Gastroesophageal sphincter (tissue), 4 donors: Measurements from ENCODE around the gene RAC2. TPM values are rescaled to one million over a fixed set of nuclear protein-coding genes. Genes with fewer than 3 reads are reported as not detected.

ENCODE experiments used
- ATAC-seq: fragments of 150-250 bp; one replicate; pipeline ENCODE4 v1.9.1; 2016; ENCODE audit warnings: mild to moderate bottlenecking, moderate library complexity
- H3K27ac ChIP-seq, 4 donors: fragments of 200-600 bp; sonication (generic) in 3 of 4; 1 replicate in 3 of 4; 2 replicates in 1 of 4; pipeline ENCODE4 v1.5.1; 2016 to 2019
- H3K27me3 ChIP-seq: fragments of 200-600 bp; sonication (generic); one replicate; pipeline ENCODE4 v1.5.1; 2019
- H3K36me3 ChIP-seq, 2 donors: fragments of 200-600 bp; sonication (generic); one replicate each; pipeline ENCODE4 v1.5.1; 2019; ENCODE audit warnings: control low read depth in 1 of 2
- H3K4me1 ChIP-seq, 3 donors: fragments of 200-600 bp; sonication (generic); 1 replicate in 2 of 3; 2 replicates in 1 of 3; pipeline ENCODE4 v1.5.1; 2016 to 2019; ENCODE audit warnings: control low read depth in 2 of 3
- H3K4me3 ChIP-seq, 2 donors: fragments of 200-600 bp; sonication (generic); one replicate each; pipeline ENCODE4 v1.5.1; 2019; ENCODE audit warnings: mild to moderate bottlenecking in 1 of 2, moderate library complexity in 1 of 2
- H3K9me3 ChIP-seq, 3 donors: fragments of 200-600 bp; sonication (generic); one replicate each; pipeline ENCODE4 v1.5.1; 2017 to 2019; ENCODE audit warnings: control low read depth in 2 of 3
- EP300 ChIP-seq: sonication (generic); formaldehyde crosslinking; IDR thresholded peaks from one replicate; pipeline ENCODE4 v1.6.1; 2017; ENCODE audit warnings: antibody characterized with exemption, mild to moderate bottlenecking
- POLR2A ChIP-seq, 2 donors: fragments of 450-650 bp; IDR thresholded peaks; one replicate each; pipeline ENCODE4 v1.6.1; 2017; ENCODE audit warnings: antibody characterized with exemption in 2 of 2, mild to moderate bottlenecking in 2 of 2, moderate library complexity in 1 of 2
- POLR2AphosphoS5 ChIP-seq: sonication (generic); formaldehyde crosslinking; IDR thresholded peaks from one replicate; pipeline ENCODE4 v1.6.1; 2017; ENCODE audit warnings: antibody characterized with exemption
- WGBS, 2 donors: methylation state at CpG; one replicate each; pipeline ENCODE4 v1.1.5; 2018; ENCODE audit warnings: low coverage in 1 of 2; 5-methylcytosine and 5-hydroxymethylcytosine counted together
- total RNA-seq, 4 donors: library from RNA; depleted of rRNA; stranded (reverse); fragments of >200 nt; gene quantifications; one replicate each; pipeline ENCODE4 v1.1.0, GENCODE V29; 2016
- TF ChIP-seq, protein P1 (sequence below), 4 experiments: fragments of 200-600 bp in 2 of 4; fragments of 450-650 bp in 2 of 4; sonication (generic) in 1 of 4; IDR thresholded peaks; one replicate each; pipeline ENCODE4 v1.5.1; 2017 to 2019; ENCODE audit warnings: antibody characterized with exemption in 4 of 4, mild to moderate bottlenecking in 2 of 4, moderate library complexity in 2 of 4

Gene RAC2
- total RNA-seq, 4 donors from 2014 or later, result 2.0 to 11.3 (median 6.4) TPM

GRCh38 chr22:37198258-37199102 lies 45.6 kb downstream of the RAC2 start:
- H3K9me3 ChIP-seq, result no peaks in the 10 kb centered on the region
- TF ChIP-seq POLR2A (IDR thresholded peaks at IDR 0.05) (no peak), POLR2AphosphoS5 (peak; percentile 8), EP300 (no peak)
- TF ChIP-seq, protein P1, sequence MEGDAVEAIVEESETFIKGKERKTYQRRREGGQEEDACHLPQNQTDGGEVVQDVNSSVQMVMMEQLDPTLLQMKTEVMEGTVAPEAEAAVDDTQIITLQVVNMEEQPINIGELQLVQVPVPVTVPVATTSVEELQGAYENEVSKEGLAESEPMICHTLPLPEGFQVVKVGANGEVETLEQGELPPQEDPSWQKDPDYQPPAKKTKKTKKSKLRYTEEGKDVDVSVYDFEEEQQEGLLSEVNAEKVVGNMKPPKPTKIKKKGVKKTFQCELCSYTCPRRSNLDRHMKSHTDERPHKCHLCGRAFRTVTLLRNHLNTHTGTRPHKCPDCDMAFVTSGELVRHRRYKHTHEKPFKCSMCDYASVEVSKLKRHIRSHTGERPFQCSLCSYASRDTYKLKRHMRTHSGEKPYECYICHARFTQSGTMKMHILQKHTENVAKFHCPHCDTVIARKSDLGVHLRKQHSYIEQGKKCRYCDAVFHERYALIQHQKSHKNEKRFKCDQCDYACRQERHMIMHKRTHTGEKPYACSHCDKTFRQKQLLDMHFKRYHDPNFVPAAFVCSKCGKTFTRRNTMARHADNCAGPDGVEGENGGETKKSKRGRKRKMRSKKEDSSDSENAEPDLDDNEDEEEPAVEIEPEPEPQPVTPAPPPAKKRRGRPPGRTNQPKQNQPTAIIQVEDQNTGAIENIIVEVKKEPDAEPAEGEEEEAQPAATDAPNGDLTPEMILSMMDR (IDR thresholded peaks at IDR 0.05), result peak in 3 of 4 experiments; percentile 62 to 94 (median 67)
- H3K36me3 ChIP-seq, result no peaks in the 10 kb centered on the region
- H3K27me3 ChIP-seq, result no peaks in the 10 kb centered on the region
- WGBS, 2 donors, result 3 to 5% methylated on average over 9 to 27 of the region's 51 CpGs
- peak overlapping the region; percentile 81 to 97 (median 94) for H3K27ac ChIP-seq
- H3K4me1 ChIP-seq, result peaks cover 16 to 42% (median 31%) of the 10 kb centered on the region in 3 donors
- H3K4me3 ChIP-seq, result peak overlapping the region; percentile 42 to 76
- peak; percentile 38 for ATAC-seq

GRCh38 chr22:37197451-37198257 lies 46.4 kb downstream of the RAC2 start:
- Histone ChIP-seq H3K4me3 (peak overlapping the region in 1 of 2 donors; percentile 76), H3K27me3 (no peaks in the 10 kb centered on the region), H3K27ac (peak overlapping the region; percentile 81 to 97 (median 94)), H3K36me3 (no peaks in the 10 kb centered on the region), H3K9me3 (no peaks in the 10 kb centered on the region), H3K4me1 (peaks cover 16 to 42% (median 31%) of the 10 kb centered on the region in 3 donors)
- peak; percentile 52 for ATAC-seq
- TF ChIP-seq POLR2AphosphoS5, result no peak
- TF ChIP-seq POLR2A (IDR thresholded peaks at IDR 0.05), result no peak
- TF ChIP-seq, protein P1 (IDR thresholded peaks at IDR 0.05), result no peak
- 30% methylated on average over 2 of the region's 12 CpGs; no CpG with 5 or more reads in 1 of the 2 donors for WGBS, 2 donors

DNA sequence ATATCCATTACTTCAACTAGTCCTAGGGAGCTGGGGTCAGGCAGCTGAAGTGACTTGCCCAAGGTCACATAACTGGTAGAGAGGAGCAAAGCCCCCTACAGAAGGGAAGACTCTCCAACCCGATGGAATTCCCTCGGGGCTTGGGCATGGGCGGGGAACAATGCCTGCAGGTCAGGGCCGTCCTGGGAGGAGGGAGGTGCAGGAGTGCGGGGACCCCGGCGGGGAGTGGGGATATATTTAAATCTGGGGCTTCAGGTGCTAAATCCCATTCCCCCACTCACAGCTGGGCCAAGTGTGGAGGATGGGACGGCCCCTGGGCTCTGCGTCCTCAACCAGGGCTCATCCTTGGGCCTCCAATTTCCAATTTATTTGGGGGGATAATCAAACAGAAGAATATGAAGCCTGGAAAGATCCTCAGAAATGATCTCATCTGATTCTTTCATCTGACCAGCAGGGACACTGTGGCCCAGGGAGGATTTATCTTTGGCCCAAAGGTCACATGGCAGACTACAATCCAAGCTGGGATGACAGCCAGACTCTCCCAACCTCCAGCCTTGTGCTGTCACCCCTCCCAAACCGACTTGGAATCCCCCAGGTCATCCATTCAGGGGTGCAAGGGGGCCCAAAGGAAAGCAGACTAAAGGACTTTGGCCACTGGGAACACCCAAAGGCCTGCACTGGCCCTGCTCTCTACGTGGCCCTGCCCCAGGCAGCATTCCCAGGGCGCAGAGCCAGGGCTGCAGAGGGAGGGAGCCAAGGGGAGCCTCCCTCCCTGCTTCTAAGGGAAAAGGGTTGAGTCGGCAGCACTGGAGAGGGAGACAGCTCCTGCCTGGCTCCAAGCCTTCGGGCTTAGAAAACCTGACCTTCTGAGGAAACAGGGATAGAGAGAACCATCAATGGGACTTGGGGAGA lies 47.3 kb downstream of the RAC2 start:
- 0 to 33% methylated on average over 1 of the region's 14 CpGs for WGBS, 2 donors
- Histone ChIP-seq H3K27ac (peak overlapping the region; percentile 81 to 97 (median 94)), H3K27me3 (no peaks in the 10 kb centered on the region), H3K9me3 (no peaks in the 10 kb centered on the region), H3K36me3 (no peaks in the 10 kb centered on the region), H3K4me3 (no peak overlapping the region), H3K4me1 (peaks cover 16 to 42% (median 31%) of the 10 kb centered on the region in 3 donors)
- peak; percentile 69 for ATAC-seq
- TF ChIP-seq POLR2A (IDR thresholded peaks at IDR 0.05) (no peak), EP300 (no peak), POLR2AphosphoS5 (peak; percentile 75)
- TF ChIP-seq, protein P1 (IDR thresholded peaks at IDR 0.05), result peak in 3 of 4 experiments; percentile 18 to 39 (median 19)

GRCh38 chr22:37195921-37196320 lies 48.1 kb downstream of the RAC2 start:
- H3K4me3 ChIP-seq, result no peak overlapping the region
- H3K36me3 ChIP-seq, result no peaks in the 10 kb centered on the region
- no peaks in the 10 kb centered on the region for H3K9me3 ChIP-seq
- peaks cover 16 to 44% (median 31%) of the 10 kb centered on the region in 3 donors for H3K4me1 ChIP-seq
- TF ChIP-seq POLR2A (IDR thresholded peaks at IDR 0.05) (no peak), POLR2AphosphoS5 (no peak), EP300 (no peak)
- TF ChIP-seq, protein P1 (IDR thresholded peaks at IDR 0.05), result no peak
- no peaks in the 10 kb centered on the region for H3K27me3 ChIP-seq
- WGBS, 2 donors, result 50 to 83% methylated on average over 1 to 2 of the region's 4 CpGs
- no peak for ATAC-seq
- H3K27ac ChIP-seq, result peak overlapping the region; percentile 81 to 97 (median 94)
